ENCODE results near the gene CFAP54.
A peak's percentile ranks its signal among the peaks of the same experiment; 100 is the strongest.
"Not testable (repeated sequence)": the region's sequence is repeated elsewhere in the genome, so short reads cannot be mapped to it uniquely, and the experiment has no call there.

The CFAP54 gene

DNA sequence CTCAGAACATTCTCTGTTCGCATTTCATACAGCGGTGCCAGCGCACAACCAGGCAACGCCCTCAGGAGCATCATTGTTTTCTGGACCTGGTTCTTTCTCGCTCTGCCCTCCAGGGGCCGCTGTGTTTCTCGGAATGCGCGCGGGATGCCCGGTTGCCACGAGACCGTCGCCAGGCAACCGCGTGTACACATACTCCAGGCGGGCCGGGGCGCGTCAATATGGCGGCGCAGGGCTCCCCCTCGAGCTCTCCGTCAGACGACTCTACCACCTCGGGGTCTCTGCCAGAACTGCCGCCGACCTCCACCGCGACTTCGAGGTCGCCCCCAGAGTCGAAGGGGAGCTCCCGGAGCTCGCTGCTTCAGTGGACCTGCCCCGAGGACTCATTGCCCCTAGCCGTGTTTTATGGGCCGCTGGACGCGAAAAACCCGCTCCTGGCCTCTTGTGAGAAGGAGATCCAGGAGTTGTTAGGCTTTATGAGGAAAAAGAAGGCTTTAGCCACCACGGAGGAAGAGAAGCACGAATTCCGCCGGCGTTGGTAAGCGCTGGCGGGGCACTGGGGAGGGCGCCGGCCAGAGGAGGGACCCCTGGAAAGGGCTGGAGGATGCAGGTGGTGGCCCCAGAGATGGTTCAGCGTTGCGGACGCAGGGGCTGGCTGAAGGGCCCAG, at the start of gene CFAP54:
Gene CFAP54, plus strand, starts transcription at position 186 of the 665 bp plus-strand sequence. Its CDS starts 33 bp downstream, at position 219.
- peak; percentile 92 for DNase-seq

DNA sequence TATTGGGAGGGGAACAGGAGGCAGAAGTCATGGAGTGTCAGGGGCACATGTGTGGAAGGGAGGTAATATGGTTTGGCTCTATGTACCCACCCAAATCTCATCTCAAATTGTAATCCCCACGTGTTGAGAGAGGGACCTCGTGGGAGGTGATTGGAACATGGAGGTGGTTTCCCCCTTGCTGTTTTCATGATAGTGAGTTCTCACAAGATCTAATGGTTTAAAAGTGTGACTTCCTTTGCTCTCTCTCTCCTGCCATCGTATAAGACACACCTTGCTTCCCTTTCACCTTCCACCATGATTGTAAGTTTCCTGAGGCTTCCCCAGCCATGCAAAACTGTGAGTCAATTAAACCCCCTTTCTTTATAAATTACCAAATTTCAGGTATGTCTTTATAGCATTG, 47.6 kb upstream of the CFAP54 start:
- DNase-seq, result no peak

DNA sequence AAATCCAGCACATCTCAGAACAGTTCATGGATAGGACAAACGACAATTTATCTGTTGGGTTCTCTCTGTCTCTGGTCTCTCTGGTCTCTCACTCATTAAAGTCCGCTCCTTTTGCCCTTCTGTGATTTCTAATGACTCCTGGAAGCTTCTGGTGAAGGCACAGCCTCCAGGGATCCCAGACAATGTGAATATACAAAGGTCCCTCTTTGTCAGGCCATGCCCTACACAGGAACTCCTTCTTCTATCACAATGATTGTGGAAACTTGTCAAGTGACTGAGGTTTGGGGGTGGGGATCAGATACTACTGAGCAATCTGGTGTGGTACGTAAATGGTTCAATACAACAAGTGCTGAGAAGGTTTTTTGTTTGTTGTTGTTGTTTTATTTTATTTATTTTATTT, 46.5 kb upstream of the CFAP54 start:
- no peak for DNase-seq

GRCh38 chr12:96444399-96444798, 45.0 kb upstream of the CFAP54 start:
- DNase-seq, result no peak

- no peak for DNase-seq
Observed at GRCh38 chr12:96445691-96446583, 43.4 kb upstream of the CFAP54 start.

GRCh38 chr12:96447256-96447655, 42.1 kb upstream of the CFAP54 start:
- no peak for DNase-seq

DNA sequence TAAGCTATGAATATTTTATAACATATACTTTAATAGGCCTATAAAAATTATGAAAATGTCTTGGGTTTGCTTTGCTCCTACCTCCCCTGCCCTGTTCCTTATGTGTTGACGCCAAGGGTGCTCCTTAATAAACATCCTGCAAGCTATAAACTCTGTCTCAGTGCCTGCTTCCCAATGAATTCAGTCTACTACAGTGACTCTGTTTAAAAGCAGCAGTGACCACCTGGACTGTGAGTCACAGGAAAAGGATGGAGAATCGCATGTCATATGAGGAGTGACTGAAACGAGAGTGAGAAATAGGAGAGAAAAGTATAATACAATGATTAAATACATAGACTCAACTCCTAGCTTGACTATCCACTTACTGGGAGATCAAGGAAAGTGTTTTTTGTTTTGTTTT, 41.1 kb upstream of the CFAP54 start:
- DNase-seq, result no peak

DNA sequence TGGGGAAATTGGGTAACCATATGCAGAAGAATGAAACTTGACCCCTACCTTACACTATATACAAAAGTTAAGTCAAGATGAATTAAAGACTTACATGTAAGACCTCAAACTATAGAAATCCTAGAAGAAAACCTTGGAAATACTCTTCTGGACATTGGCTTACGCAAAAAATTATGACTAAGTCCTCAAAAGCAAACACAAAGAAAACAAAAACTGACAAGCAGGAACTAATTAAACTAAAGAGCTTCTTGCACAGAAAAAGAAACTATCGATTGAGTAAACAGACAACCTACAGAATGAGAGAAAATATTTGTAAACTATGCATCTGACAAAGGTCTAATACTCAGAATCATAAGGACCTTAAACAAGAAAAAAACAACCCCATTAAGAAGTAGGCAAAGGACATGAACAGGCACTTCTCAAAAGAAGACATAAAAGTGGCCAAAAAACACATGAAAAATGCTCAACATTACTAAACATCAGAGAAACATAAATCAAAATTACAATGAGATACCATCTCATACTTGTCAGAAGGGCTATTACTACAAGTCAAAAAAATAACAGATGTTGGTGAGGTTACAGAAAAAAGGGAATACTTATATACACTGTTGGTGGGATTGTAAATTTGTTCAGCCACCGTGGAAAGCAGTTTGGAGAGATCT, 37.0 kb upstream of the CFAP54 start:
- no peak for DNase-seq

GRCh38 chr12:96454396-96454795, 35.0 kb upstream of the CFAP54 start:
- no peak for DNase-seq

- DNase-seq, result no peak
Observed at GRCh38 chr12:96456265-96456974, 33.0 kb upstream of the CFAP54 start.

DNA sequence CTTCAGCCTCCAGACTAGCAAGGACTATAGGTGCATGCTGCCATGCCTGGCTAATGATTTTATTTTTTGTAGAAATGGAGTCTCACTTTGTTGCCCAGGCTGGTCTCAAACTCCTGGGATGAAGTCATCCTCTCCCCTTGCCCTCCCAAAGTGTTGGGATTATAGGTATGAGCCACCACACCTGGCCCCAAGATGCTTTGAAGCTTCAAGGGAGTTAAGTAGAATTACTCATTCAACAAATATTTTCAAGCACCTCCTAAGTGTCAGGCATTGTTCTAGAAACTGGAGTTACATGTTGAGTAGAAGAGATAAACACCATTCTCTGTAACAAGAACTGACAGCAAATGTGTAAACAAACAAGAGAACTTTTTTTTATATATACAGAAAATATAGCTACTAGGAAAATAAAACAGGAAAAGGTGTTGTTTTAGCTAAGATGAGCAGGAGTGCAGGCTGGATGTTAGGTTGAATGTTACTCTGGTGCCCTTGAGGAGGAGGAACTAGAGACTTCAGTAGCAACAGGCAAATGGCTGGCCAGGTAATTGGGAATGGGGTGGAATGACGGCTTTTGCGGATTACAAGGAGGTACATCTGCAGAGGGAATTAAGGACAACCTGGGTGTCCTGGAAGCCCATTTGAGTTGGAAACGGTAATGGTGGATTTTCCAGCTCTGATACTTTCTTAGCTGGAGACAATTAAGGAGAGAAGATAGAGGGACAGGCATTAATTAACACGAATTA, 32.0 kb upstream of the CFAP54 start:
- no peak for DNase-seq

DNA sequence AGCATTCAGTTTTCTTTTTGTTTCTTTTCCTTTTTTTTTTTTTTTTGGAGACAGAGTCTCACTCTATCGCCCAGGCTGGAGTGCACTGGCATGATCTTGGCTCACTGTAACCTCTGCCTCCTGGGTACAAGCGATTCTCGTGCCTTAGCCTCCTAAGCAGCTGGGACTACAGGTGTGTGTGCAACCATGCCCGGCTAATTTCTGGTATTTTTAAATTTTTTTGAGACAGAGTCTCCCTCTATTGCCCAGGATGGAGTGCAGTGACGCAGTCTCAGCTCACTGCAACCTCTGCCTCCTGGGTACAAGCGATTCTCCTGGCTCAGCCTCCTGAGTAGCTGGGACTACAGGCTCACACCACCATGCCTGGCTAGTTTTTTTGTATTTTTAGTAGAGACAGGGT, 30.1 kb upstream of the CFAP54 start:
- not testable (repeated sequence) for DNase-seq

- no peak for DNase-seq
Observed at GRCh38 chr12:96462571-96463280, 26.7 kb upstream of the CFAP54 start.

- no peak for DNase-seq
Observed at GRCh38 chr12:96465896-96466295, 23.5 kb upstream of the CFAP54 start.

GRCh38 chr12:96466939-96467751, 22.2 kb upstream of the CFAP54 start:
- no peak for DNase-seq

GRCh38 chr12:96471368-96472050, 17.9 kb upstream of the CFAP54 start:
- no peak for DNase-seq

DNA sequence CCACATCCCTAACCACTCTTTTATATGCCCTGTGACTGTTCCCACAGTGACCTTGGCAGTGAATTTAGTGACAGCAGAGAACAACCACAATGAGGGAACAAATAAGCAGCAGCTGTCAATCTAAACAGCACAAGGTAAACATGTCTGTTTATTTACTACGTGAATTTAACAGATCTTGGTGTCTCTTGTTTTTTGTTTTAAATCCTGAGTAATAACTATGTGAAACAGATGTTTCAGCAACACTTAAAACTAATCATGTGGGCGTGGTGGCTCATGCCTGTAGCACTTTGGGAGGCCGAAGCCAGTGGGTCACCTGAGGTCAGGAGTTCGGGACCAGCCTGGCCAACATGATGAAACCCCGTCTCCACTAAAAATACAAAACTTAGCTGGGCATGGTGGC, 17.0 kb upstream of the CFAP54 start:
- DNase-seq, result no peak

DNA sequence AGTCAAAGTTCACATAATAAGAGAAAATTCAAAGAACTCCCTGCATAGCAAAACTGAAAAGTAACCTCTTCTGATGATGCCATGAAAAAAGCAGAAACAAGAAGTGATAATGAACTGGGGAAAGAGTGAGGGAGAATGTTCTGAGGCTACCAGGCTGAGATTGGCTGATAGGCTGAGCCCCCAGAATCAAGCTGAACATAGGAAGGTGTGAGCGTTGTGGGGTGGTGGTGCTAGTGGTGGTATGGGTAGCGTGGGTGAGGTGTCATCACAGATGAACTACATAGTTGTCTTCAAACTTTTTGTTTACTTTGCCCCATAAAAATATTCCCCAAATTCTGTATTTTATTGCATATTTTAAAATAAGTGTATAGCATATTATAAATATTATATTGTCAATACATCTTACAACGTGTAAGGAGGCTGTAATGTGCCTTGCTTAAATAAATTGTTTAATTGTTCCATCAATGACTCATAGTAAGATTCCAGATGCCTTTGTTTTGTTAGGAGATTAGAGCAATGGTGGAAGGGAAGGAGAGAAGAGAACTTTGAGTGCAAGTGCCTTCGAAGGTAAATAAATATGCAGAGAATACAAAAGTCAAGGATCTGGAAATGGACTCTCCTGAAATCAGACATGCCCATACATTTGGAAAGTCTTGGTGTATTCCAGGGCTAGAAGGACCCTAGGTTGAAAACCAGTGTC, 15.8 kb upstream of the CFAP54 start:
- DNase-seq, result no peak

DNA sequence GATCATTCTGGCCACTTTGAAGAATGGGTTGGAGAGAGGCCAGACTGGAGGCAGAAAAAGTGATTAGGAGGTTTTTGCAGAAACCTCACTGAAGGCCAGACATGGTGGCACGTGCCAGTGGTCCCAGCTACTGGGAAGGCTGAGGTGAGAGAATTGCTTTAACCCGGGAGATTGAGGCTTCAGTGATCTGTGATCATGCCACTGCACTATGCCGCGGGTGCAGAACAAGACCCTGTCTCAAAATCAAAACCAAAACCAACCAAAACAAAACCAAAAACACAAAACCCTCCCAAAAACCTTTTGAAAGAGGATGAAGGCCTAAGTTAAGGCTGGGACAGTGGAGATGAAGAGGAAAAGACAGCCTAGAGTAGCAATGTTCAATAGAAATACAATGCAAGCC, 15.2 kb upstream of the CFAP54 start:
- DNase-seq, result no peak

GRCh38 chr12:96478011-96478410, 11.4 kb upstream of the CFAP54 start:
- DNase-seq, result no peak

All from NCI-H1436 (cell line).